CD4-positive, alpha-beta T cell treated with Interferon alpha-2 for 1 hour (primary cell): ENCODE results near the gene KIF2C.
"Not testable (repeated sequence)": the region's sequence is repeated elsewhere in the genome, so short reads cannot be mapped to it uniquely, and the experiment has no call there.

ENCODE experiments used
- DNase-seq, 2 donors: peaks; one replicate each; pipeline ENCODE4 v3.0.0-alpha.2; 2020 to 2022

The KIF2C gene

GRCh38 chr1:44739307-44740178 lies at the start of gene KIF2C:
KIF2C (plus strand) TSS chr1:44739837; CDS start chr1:44739933, 96 bp downstream.
- peak; percentile 97 for DNase-seq

GRCh38 chr1:44693159-44693558 lies 46.5 kb upstream of the KIF2C start:
- no peak for DNase-seq

GRCh38 chr1:44693900-44694299 lies 45.7 kb upstream of the KIF2C start:
- DNase-seq: no peak

- DNase-seq: no peak
Measured at GRCh38 chr1:44694863-44695478, 44.7 kb upstream of the KIF2C start.

- no peak for DNase-seq
Measured at GRCh38 chr1:44695671-44696070, 44.0 kb upstream of the KIF2C start.

GRCh38 chr1:44696101-44696500 lies 43.5 kb upstream of the KIF2C start:
- DNase-seq: no peak

GRCh38 chr1:44696789-44697345 lies 42.8 kb upstream of the KIF2C start:
- peak; percentile 35 to 36 for DNase-seq

- DNase-seq: no peak
Measured at GRCh38 chr1:44698138-44698537, 41.5 kb upstream of the KIF2C start.

- DNase-seq: not testable (repeated sequence)
Measured at GRCh38 chr1:44699375-44699774, 40.3 kb upstream of the KIF2C start.

GRCh38 chr1:44700573-44700972 lies 39.1 kb upstream of the KIF2C start:
- DNase-seq: no peak

- no peak for DNase-seq
Measured at GRCh38 chr1:44701141-44701573, 38.5 kb upstream of the KIF2C start.

- DNase-seq: no peak
Measured at GRCh38 chr1:44705470-44705869, 34.2 kb upstream of the KIF2C start.

GRCh38 chr1:44705938-44706337 lies 33.7 kb upstream of the KIF2C start:
- no peak for DNase-seq

GRCh38 chr1:44707112-44707881 lies 32.3 kb upstream of the KIF2C start:
- no peak for DNase-seq

GRCh38 chr1:44707959-44708831 lies 31.4 kb upstream of the KIF2C start:
- DNase-seq: peak; percentile 35 to 69

GRCh38 chr1:44713321-44713781 lies 26.3 kb upstream of the KIF2C start:
- DNase-seq: no peak

GRCh38 chr1:44714532-44714931 lies 25.1 kb upstream of the KIF2C start:
- no peak for DNase-seq

GRCh38 chr1:44714944-44715571 lies 24.6 kb upstream of the KIF2C start:
- peak; percentile 72 to 83 for DNase-seq

GRCh38 chr1:44717156-44717555 lies 22.5 kb upstream of the KIF2C start:
- no peak for DNase-seq

- no peak for DNase-seq
Measured at GRCh38 chr1:44717653-44718052, 22.0 kb upstream of the KIF2C start.

- DNase-seq: no peak
Measured at GRCh38 chr1:44718091-44718490, 21.5 kb upstream of the KIF2C start.
